Thymus (tissue), 11 donors: ENCODE data around the gene AGO4. TPM values are rescaled to one million over a fixed set of nuclear protein-coding genes. Genes with fewer than 3 reads are reported as not detected.
"Not testable (repeated sequence)": the region's sequence is repeated elsewhere in the genome, so short reads cannot be mapped to it uniquely, and the experiment has no call there.

Experiments used
- DNase-seq, 9 donors: peaks; one replicate each; pipeline ENCODE4 v3.0.0-alpha.2; 2013; ENCODE audit warnings: low spot score in 9 of 9, low read depth in 6 of 9, missing footprints in 1 of 9
- H3K27ac ChIP-seq, 2 donors: one replicate each; pipeline ENCODE4 v1.5.1; 2013; ENCODE audit warnings: control low read depth in 1 of 2, low read depth in 1 of 2, low read length in 1 of 2, mild to moderate bottlenecking in 1 of 2, moderate library complexity in 1 of 2
- H3K27me3 ChIP-seq, 2 donors: one replicate each; pipeline ENCODE4 v1.5.1; 2013; ENCODE audit warnings: low read length in 1 of 2; ENCODE audit not compliant: control insufficient read depth in 2 of 2, insufficient read depth in 1 of 2
- H3K36me3 ChIP-seq, 2 donors: one replicate each; pipeline ENCODE4 v1.5.1; 2013; ENCODE audit warnings: low read length in 1 of 2, mild to moderate bottlenecking in 1 of 2, moderate library complexity in 1 of 2; ENCODE audit not compliant: control insufficient read depth in 2 of 2, insufficient read depth in 2 of 2
- H3K4me1 ChIP-seq, 2 donors: one replicate each; pipeline ENCODE4 v1.5.1; 2013; ENCODE audit warnings: low read length in 2 of 2; ENCODE audit not compliant: control insufficient read depth in 2 of 2, insufficient read depth in 2 of 2
- H3K4me3 ChIP-seq, 2 donors: one replicate each; pipeline ENCODE4 v1.5.1; 2013; ENCODE audit warnings: low read length in 2 of 2, control low read depth in 1 of 2, mild to moderate bottlenecking in 1 of 2
- H3K9me3 ChIP-seq, 2 donors: one replicate each; pipeline ENCODE4 v1.5.1; 2013; ENCODE audit warnings: low read length in 1 of 2, mild to moderate bottlenecking in 1 of 2; ENCODE audit not compliant: control insufficient read depth in 2 of 2, insufficient read depth in 1 of 2
- WGBS: extraction: QIAGEN DNeasy Blood & Tissue Kit; methylation state at CpG from one replicate; pipeline ENCODE4 v1.1.7; 2013; 5-methylcytosine and 5-hydroxymethylcytosine counted together
- polyA plus RNA-seq: library from polyadenylated mRNA; stranded (reverse); fragments of 200-250 nt; gene quantifications from one replicate; pipeline ENCODE4 v1.2.3, GENCODE V29; 2013
- total RNA-seq: library from RNA; stranded (reverse); fragments of 120-200 nt; gene quantifications from one replicate; pipeline ENCODE4 v1.2.4, GENCODE V29; 2013
- donor health status: healthy.

AGO4 gene
- total and polyA plus RNA-seq, 2 donors: 6.8 to 10.2 TPM

DNA sequence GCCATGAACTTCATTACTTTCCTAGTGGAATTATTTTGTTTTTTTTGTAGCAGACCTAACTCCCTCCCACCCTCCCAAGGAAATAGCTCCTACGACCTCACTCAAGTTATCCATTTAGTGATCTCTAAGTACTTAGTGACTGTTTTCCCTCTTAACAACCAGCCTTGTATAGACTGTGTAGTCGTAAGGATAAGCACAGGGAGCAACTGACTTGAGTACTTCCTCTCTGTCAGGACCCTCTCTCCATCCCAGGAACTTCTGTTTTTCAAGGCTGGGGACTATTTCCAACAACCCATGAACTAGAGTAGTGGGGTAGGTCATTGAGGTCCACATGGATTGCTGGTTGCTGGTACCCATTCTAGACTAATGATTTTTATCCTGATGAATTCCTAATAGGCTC, 77.1 kb downstream of the AGO4 start:
- H3K27me3 ChIP-seq: no peaks in the 10 kb centered on the region
- no peak overlapping the region for H3K27ac ChIP-seq
- 89% methylated on average over 2 of the region's 2 CpGs for WGBS
- H3K4me1 ChIP-seq: peaks cover 10 to 17% of the 10 kb centered on the region in 2 donors
- peaks cover 3 to 10% of the 10 kb centered on the region in 2 donors for H3K36me3 ChIP-seq
- DNase-seq: no peak
- H3K4me3 ChIP-seq: no peak overlapping the region
- no peaks in the 10 kb centered on the region for H3K9me3 ChIP-seq

DNA sequence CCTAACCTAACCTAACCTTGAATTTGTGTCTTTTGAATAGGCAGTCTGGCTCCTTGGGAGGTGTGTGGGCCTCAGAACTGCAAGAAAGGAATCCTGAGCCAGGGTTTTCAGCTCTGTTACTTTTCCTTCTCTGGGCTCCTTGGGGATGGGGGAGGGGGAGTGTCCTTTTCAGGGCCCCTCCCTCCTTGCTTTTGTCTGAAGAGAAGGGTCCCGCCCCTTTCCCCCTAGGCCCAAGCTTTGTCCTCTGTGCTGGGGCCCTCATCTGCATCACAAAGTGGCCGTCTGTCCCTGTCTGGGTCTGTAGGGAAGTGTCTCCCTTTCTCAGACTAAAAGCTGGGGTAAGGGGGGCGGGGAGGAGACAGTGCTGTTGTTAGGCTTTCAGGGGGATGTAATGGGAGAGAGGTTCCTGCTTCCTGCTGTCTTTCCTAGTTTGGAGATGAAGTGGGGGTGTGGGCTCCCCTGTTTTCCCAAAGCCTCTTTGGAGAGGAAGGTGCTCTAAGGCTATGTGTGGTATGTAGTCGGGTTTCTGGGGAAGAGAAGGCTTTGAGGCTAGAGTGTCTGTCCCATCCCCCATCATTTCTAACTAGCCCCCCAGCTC, 78.2 kb downstream of the AGO4 start:
- no peak for DNase-seq
- Histone ChIP-seq H3K27ac (no peak overlapping the region), H3K27me3 (no peaks in the 10 kb centered on the region), H3K36me3 (peaks cover 3 to 13% of the 10 kb centered on the region in 2 donors), H3K9me3 (no peaks in the 10 kb centered on the region), H3K4me1 (peaks cover 10 to 17% of the 10 kb centered on the region in 2 donors), H3K4me3 (no peak overlapping the region)
- 87% methylated on average over 4 of the region's 4 CpGs for WGBS

DNA sequence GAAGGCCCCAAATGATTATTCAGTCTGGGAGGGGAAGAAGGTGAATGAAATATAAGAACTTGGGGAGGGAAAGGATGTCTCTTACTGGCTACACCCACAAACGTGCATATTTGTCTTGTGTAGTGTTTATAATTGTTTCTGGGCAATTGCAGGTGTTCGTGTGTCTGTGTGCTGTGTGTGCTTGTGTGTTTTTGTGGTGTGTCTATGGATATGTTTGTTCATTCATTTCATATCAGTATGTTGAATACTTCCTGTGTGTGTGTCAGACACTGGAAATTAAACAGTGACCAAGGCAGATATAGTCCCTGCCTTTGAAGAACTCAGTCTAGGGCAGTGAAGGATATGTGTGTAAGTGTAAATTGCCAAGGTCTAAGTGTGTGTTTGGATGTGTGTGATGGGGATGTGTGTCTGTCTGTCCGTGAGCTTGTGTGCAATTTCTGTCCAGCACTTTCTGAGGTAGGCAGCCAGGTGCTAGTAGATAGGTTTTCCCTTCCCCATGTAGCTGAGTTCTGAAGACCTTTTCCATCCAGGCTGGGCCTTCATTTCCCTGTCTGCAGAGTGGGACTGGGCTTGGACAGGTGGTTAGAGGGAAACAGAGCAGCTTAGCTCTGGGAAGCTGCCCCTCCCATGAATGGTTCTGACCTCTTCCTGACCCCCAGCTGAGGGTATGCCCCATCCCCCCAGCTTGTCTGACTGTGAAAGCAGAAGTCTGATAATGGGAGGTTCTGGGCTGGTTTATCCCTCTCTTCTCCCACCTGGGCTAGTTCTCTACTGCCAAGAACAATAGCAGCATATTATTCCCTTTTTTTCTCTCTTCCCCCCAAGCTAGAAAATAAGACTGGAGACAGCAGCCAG, 79.0 kb downstream of the AGO4 start:
- peaks cover 5 to 17% of the 10 kb centered on the region in 2 donors for H3K36me3 ChIP-seq
- peaks cover 10 to 17% of the 10 kb centered on the region in 2 donors for H3K4me1 ChIP-seq
- no peak overlapping the region for H3K4me3 ChIP-seq
- no peak for DNase-seq
- no peaks in the 10 kb centered on the region for H3K9me3 ChIP-seq
- H3K27me3 ChIP-seq: no peaks in the 10 kb centered on the region
- H3K27ac ChIP-seq: no peak overlapping the region
- 68% methylated on average over 3 of the region's 3 CpGs for WGBS

DNA sequence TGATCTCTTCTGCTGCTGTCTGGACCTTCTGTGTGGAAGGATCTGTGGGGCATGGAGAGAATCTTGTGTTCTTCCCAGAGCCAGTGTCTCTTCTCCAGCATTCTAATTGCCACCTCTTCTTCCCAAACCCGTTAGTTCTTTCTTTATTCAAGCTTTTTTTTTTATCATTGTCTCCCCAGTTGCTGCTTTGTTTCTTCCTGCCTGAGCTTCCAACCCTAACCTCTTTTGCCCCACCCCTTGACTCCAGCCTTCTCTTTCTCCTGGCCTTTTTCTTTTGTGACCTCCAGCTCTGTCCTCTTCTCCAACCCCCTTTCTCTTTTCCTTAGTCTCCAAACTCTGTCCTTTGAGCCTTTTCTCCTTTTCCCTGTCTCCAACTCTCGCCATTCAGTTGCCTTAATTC, 79.7 kb downstream of the AGO4 start:
- Histone ChIP-seq H3K9me3 (no peaks in the 10 kb centered on the region), H3K27me3 (no peaks in the 10 kb centered on the region)

DNA sequence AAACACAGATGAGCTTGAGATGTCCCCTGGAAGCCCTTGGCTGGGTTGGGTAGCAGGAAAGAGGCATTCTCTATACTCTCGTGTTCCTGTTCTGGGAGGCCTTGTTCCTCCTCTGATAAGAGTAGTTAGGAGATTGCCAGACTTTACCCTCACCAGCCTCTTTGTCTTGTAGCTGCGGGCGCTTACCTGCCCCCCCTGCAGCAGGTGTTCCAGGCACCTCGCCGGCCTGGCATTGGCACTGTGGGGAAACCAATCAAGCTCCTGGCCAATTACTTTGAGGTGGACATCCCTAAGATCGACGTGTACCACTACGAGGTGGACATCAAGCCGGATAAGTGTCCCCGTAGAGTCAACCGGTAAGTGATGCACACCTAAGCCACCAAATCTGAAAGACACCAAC, 80.4 kb downstream of the AGO4 start:
- H3K4me3 ChIP-seq: no peak overlapping the region
- no peaks in the 10 kb centered on the region for H3K27me3 ChIP-seq
- H3K9me3 ChIP-seq: no peaks in the 10 kb centered on the region
- no peak for DNase-seq
- 97% methylated on average over 11 of the region's 11 CpGs for WGBS
- H3K4me1 ChIP-seq: peaks cover 8 to 12% of the 10 kb centered on the region in 2 donors
- H3K27ac ChIP-seq: no peak overlapping the region
- peaks cover 20 to 27% of the 10 kb centered on the region in 2 donors for H3K36me3 ChIP-seq

More for the DNA sequence above, 79.7 kb downstream of the AGO4 start:
- Histone ChIP-seq H3K4me1 (peaks cover 10 to 15% of the 10 kb centered on the region in 2 donors), H3K36me3 (peaks cover 12 to 22% of the 10 kb centered on the region in 2 donors), H3K4me3 (no peak overlapping the region), H3K27ac (no peak overlapping the region)
- no peak for DNase-seq
- 95% methylated on average over 2 of the region's 2 CpGs for WGBS

DNA sequence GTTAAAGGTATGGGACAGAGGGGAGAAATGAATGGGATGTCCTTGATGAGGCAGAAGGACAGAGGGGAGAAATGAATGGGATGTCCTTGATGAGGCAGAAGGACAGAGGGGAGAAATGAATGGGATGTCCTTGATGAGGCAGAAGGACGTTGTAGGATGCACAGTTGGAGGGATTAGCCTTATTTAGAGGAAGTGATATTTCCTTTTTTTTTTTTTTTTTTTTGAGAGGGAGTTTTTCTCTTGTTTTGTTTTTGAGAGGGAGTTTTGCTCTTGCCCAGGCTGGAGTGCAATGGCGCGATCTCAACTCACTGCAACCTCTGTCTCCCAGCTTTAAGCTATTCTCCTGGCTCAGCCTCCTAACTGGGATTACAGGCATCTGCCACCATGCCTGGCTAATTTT, 81.2 kb downstream of the AGO4 start:
- not testable (repeated sequence) for DNase-seq, H3K27ac ChIP-seq, H3K4me3 ChIP-seq, H3K27me3 ChIP-seq, H3K9me3 ChIP-seq
- Histone ChIP-seq H3K4me1 (peaks cover 7 to 11% of the 10 kb centered on the region in 2 donors), H3K36me3 (peaks cover 25 to 34% of the 10 kb centered on the region in 2 donors)
- 95% methylated on average over 3 of the region's 3 CpGs for WGBS

DNA sequence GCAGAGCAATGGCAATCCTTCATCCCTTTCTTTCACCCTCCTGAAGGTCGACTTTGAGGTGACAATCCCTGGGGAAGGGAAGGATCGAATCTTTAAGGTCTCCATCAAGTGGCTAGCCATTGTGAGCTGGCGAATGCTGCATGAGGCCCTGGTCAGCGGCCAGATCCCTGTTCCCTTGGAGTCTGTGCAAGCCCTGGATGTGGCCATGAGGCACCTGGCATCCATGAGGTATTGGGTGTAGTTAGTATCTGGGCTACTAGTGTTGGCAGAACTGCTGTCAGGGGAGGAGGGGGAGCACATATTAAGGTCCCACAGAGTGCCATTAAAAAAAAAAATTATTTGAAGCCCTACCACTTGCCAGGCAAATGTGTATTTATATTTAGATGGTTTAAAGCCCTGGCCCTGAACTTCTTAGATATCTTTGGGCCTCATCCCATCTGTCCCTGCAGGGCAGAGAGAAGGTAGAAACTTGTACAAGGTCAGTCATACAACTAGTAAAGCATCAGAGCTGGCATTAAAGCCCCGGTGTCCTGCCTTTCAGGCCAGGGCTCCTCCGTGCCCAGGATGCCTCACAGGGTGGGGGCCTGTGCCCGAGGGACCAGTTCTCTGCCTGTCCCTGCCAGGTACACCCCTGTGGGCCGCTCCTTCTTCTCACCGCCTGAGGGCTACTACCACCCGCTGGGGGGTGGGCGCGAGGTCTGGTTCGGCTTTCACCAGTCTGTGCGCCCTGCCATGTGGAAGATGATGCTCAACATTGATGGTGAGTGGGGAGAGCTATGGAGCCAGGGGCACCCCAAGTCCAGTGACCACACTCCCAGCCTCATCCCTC, 85.4 kb downstream of the AGO4 start:
- 99% methylated on average over 14 of the region's 14 CpGs for WGBS
- DNase-seq: no peak
- peaks cover 37 to 56% of the 10 kb centered on the region in 2 donors for H3K36me3 ChIP-seq

DNA sequence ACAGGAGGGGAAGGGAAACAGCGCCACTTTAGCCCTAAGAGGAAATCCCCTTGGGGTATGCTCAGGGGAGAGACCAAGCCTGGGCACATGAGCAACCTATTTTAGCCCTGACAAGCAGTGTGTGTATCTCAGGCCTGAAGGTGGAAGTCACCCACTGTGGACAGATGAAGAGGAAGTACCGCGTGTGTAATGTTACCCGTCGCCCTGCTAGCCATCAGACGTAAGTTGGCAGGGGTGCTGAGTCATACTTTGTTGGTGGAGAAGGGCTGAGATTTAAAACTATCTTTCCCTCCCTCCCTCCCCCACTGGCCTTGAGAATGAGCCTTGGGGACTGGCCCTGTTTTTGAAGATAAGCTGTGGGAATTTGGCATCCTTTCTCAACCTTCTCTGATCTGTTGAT, 86.4 kb downstream of the AGO4 start:
- WGBS: 59% methylated on average over 6 of the region's 6 CpGs
- no peak for DNase-seq
- Histone ChIP-seq H3K9me3 (no peaks in the 10 kb centered on the region), H3K27me3 (no peaks in the 10 kb centered on the region), H3K4me3 (no peak overlapping the region), H3K4me1 (no peaks in the 10 kb centered on the region), H3K36me3 (peaks cover 34 to 55% of the 10 kb centered on the region in 2 donors), H3K27ac (no peak overlapping the region)

More for the DNA sequence above, 85.4 kb downstream of the AGO4 start:
- no peak overlapping the region for H3K27ac ChIP-seq
- H3K9me3 ChIP-seq: no peaks in the 10 kb centered on the region
- no peaks in the 10 kb centered on the region for H3K27me3 ChIP-seq
- H3K4me3 ChIP-seq: no peak overlapping the region
- no peaks in the 10 kb centered on the region for H3K4me1 ChIP-seq
